Daoy (cell line): ENCODE results near the gene TEAD1. TPM values are rescaled to one million over a fixed set of nuclear protein-coding genes. Genes with fewer than 3 reads are reported as not detected.
A peak's percentile ranks its signal among the peaks of the same experiment; 100 is the strongest.

Source experiments
- DNase-seq: peaks from one replicate; pipeline ENCODE4 v3.0.0-alpha.2; 2015; ENCODE audit warnings: low read depth
- total RNA-seq: library from RNA; depleted of rRNA; stranded (reverse); fragments of >200 nt; shearing (Covaris generic); gene quantifications from 2 replicates; pipeline ENCODE4 v1.2.3, GENCODE V29; 2014

Gene TEAD1
- total RNA-seq, 1 experiment from 2014 or later, result 55.4 TPM

GRCh38 chr11:12686246-12687060 lies 12.2 kb downstream of the TEAD1 start:
- no peak for DNase-seq

DNA sequence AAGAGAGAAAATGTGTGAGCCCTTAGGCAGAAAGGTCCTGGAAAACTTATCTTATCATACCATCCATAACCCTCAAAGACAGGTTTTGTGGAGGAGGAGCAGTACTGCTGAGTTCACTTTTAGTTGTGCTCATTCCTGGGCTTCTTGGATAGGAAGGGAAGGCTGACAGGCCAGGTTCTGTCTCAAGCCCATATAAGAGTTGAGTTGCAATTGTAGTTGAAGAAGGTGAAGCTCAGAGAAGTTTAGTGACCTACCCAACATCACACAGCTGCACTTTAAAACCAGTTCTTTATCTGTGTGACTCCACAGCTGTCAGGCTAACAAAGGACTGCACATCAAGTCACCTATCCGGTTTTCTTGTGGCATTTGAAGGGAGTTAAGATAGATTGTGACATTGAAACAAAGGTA lies 13.0 kb downstream of the TEAD1 start:
- no peak for DNase-seq

GRCh38 chr11:12687740-12688139 lies 13.5 kb downstream of the TEAD1 start:
- DNase-seq, result no peak

DNA sequence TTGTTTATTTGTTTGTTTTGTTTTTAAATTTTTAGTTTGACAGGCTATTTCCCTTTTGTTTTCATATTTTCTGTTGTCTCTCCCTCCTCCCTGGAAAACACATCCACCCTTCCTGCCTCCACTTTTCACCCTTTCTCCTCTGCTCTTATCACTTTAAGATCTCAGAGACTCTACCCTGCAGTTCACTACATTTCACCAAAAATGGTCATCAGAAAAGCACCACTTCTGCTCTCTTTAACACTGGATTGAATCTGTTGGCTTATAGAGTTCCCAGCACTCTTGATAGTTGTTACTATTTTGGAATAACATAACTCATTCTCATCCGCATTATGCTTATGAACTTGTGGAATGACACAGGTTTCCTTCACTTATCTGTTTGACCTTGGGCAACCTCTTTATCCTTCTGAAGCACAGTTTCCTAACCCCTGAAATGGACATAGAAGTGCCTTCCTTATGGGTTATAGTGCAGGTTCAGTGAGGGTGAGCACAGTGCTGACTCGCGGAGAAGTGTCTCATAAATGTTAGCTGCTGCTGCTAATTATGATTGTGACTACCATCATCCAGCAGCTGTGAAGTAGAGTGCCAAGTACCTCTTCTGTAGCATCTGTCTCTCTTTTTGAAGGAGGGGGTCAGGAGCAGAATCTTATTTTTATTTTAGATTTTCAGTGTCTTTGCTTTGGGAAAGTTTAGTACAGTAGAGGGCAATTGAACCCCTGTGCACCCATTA lies 15.0 kb downstream of the TEAD1 start:
- DNase-seq, result no peak

DNA sequence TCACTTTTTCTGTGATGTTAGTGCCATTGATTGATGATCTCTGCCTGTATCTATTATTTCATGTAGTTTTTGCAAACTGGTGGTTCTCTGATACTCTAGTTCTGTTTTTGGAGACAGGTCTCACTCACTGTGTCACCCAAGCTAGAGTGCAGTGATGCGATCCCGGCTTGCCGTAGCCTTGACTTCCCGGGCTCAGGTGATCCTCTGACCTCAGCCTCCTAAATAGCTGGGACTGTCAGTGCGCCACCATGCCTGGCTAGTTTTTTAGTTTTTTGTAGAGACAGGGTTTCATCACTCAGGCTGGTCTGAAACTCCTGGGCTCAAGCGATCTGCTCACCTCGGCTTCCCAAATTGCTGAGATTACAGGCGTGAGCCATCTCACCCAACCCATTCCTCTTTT lies 16.4 kb downstream of the TEAD1 start:
- DNase-seq, result no peak

- no peak for DNase-seq
Measured at GRCh38 chr11:12691473-12691872, 17.3 kb downstream of the TEAD1 start.

DNA sequence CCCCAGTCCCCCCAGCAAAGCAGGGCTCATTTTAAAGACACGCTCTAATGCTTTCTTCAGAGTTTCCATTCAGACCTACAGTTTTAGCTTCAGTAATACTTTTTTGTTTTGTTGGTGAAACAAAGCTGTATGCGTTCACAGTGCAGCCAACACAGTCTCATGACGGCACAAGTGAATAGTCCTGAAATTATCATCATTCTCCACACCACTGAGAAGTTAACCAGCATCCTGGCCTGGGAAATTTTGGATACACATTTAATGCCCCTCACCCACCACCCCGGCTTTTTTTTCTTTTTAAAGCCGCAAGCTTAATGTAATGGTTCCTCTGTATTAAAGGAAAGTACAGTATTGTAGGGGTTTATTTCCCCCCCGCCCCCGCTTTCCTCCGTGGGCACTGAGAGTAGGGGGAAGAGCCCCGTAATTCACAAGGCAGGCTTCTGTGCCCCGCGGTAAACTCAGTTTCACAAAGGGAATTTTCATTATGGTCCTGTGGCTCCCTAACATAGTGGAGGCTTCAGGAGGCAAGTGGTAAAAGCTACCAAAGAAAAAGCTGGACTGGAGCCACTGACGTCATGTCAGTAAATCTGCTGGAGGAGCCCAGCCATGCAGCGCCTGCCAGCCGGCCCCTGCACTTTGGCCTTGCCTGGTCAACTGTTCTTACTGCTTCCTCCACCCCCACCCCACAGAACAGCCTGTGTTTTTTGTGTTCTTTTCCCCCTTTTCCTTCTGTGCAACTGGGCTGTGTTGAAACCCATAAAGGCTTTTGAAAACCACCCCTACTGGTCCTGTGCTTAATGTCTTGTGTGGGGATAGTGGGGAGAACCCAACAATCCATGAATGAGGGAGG lies 18.2 kb downstream of the TEAD1 start:
- DNase-seq, result peak; percentile 82

DNA sequence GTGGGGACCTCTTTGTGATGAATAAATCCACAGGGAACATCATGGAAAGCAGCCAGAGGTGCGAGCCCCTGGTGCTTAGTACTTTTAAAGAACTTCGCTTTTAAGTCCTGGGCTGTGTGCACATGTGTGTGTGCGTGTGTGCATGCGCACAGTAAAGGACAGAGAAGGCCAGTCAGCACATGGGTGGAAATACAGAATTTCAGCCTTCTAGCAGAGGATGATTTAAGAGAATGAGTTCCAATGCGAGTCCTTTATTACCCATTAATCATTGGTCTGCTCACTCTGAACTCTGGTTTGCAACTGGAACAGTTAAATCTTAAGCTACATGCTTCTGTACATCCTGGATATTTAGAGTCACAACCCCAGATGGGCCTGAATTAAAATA lies 18.9 kb downstream of the TEAD1 start:
- no peak for DNase-seq

DNA sequence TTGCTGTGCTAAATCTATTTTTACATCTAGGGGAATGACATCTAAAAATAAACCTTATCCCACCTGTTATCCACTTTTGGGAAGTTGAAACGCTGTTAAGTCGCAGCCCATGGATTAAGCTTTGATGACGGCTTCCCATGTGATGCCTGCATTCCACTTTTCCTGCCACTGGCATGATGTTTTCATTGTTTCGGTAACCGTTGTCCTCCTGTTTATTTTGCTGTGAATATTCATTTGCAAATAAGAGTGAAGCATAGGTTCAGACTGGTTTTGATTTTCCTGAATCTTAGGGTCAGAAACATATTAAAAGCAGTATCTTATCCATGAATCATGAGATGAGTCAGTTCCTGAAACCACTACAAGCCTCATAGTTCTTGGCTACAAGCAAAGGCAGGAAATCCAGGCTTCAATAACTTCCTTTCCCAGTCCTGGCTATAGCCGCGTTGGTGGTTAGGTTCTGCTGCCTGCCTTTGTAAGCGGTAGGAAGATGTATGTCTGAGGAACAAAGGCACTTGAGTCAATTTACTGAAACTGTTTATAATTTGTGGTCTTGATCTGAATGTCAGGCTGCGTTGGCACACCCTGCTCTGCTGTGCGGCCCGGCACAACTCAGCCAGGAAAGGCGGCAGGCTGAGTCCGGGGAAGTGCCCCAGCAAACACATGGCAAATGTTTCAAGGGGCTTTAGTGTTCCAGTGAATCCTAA lies 19.4 kb downstream of the TEAD1 start:
- DNase-seq, result peak; percentile 97

GRCh38 chr11:12694183-12694531 lies 19.9 kb downstream of the TEAD1 start:
- no peak for DNase-seq

DNA sequence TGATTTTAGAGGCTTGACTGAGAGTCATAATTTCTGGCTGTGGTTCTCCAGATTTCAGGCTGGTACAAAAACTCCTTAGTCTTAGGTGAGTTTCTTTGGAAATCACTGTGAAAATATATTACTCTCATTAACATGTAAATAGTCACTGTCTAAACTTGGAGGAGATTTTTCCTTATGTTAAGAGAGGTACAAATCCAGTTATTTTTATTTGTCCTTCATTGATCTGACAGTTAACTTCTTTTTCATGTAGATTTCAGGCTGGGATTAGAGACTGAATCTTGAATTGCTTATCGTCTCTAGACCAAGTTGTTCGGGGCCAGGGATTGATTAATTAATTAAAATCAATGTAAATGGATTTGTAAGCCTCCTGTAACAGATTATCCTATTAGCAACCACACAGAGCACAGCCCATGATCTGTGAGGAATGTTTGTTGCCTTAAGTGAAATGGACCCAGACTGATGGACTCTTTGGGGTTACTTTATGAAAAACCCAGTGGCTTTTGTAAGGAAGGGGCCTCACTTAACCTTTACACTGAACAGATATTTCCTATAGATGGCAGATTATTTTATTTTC lies 21.1 kb downstream of the TEAD1 start:
- no peak for DNase-seq

GRCh38 chr11:12695873-12696272 lies 21.7 kb downstream of the TEAD1 start:
- DNase-seq, result no peak

DNA sequence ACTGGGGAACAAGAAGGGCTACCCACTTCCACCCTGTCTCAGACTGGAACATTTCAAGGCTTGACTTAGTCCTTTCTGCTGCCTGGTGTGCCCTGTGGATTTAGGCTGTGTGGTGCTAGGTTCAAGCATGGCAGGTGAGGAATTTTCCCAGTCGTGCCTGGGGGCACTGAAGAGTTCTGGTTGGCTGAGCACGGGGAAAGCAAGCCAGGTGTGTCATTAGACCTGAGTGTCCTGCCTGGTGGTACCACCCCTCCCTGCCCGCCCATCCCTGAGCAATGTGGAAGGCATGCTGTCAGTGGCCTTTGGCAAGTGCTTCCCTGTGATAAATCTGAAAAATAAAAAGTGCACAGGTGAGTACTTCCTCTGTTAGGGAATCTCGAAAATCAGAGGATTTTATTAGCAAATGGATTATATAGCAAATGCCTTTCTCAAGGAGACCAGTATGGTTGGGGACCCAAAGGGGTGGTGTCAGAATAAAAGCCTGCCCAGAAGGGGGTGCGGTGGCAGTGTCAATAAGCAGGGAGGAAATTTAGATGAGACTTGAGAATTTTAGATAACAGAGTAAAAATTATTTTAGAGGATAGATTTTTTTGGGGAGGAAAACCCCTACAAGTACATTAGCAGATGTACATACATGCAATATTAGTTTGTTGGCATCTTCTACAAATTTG lies 22.8 kb downstream of the TEAD1 start:
- DNase-seq, result no peak

DNA sequence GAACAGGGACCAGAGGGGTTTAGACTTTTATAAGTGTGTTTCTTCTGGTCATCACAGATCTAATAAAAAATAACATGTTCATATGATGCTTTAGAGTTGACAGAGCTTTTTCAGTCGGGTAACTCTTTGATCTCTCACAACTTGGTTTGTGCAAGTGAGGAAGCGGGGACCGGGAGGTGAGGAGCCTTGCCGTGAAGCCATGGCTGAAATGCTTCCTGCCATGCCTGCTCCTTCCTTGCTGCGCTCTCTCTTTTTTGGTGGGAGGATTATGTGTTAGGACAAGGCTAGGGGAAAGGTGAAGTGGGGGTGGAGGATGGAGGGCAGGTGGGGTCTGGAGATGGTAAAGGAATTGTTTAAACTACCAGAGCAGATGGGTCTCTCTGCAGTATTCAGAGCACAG lies 23.8 kb downstream of the TEAD1 start:
- no peak for DNase-seq

- no peak for DNase-seq
Measured at GRCh38 chr11:12701811-12702592, 27.8 kb downstream of the TEAD1 start.

GRCh38 chr11:12702999-12703453 lies 28.8 kb downstream of the TEAD1 start:
- peak; percentile 56 for DNase-seq

GRCh38 chr11:12704049-12704448 lies 29.8 kb downstream of the TEAD1 start:
- peak; percentile 78 for DNase-seq

GRCh38 chr11:12705874-12706273 lies 31.7 kb downstream of the TEAD1 start:
- DNase-seq, result no peak

- peak; percentile 35 for DNase-seq
Measured at GRCh38 chr11:12706545-12707499, 32.6 kb downstream of the TEAD1 start.
